ENCODE results near the gene PREX1.
A peak's percentile ranks its signal among the peaks of the same experiment; 100 is the strongest.

Gene PREX1

GRCh38 chr20:48749437-48749836 lies 78.4 kb downstream of the PREX1 start:
- Histone ChIP-seq H3K27me3 (ENCODE audit: insufficient read depth, insufficient read length) (no peaks in the 10 kb centered on the region), H3K4me1 (ENCODE audit: insufficient read depth, insufficient read length) (peaks cover 26% of the 10 kb centered on the region), H3K4me3 (ENCODE audit: insufficient read length, low read depth) (no peak overlapping the region), H3K36me3 (ENCODE audit: insufficient read depth, insufficient read length, low read length) (peaks cover 5% of the 10 kb centered on the region), H3K9me3 (ENCODE audit: insufficient read depth, low read length) (peaks cover 9% of the 10 kb centered on the region; the same call in 1 of the 2 replicates), H3K9ac (ENCODE audit: insufficient read length, low read depth) (no peak overlapping the region)
- DNase-seq (ENCODE audit: low read depth, low spot score): no peak
- no peak for TF ChIP-seq ZNF274 (IDR thresholded peaks at IDR 0.05; ENCODE audit: low read depth, low read length)
- TF ChIP-seq SUZ12 (IDR thresholded peaks at IDR 0.05; ENCODE audit: extremely low read depth, insufficient read depth, insufficient read length): no peak
- TF ChIP-seq YY1 (IDR thresholded peaks at IDR 0.05; ENCODE audit: insufficient read depth, insufficient read length): no peak

- no peak for TF ChIP-seq YY1 (IDR thresholded peaks at IDR 0.05; ENCODE audit: insufficient read depth, insufficient read length)
- no peak for TF ChIP-seq ZNF274 (IDR thresholded peaks at IDR 0.05; ENCODE audit: low read depth, low read length)
- TF ChIP-seq SUZ12 (IDR thresholded peaks at IDR 0.05; ENCODE audit: extremely low read depth, insufficient read depth, insufficient read length): no peak
- H3K36me3 ChIP-seq (ENCODE audit: insufficient read depth, insufficient read length, low read length): peaks cover 13% of the 10 kb centered on the region
- no peak overlapping the region for H3K9ac ChIP-seq (ENCODE audit: insufficient read length, low read depth)
- H3K27me3 ChIP-seq (ENCODE audit: insufficient read depth, insufficient read length): no peaks in the 10 kb centered on the region
- H3K9me3 ChIP-seq (ENCODE audit: insufficient read depth, low read length): peaks cover 9% of the 10 kb centered on the region; the same call in 1 of the 2 replicates
- DNase-seq (ENCODE audit: low read depth, low spot score): no peak
- peaks cover 26% of the 10 kb centered on the region for H3K4me1 ChIP-seq (ENCODE audit: insufficient read depth, insufficient read length)
- no peak overlapping the region for H3K4me3 ChIP-seq (ENCODE audit: insufficient read length, low read depth)
Observed at GRCh38 chr20:48748556-48748955, 79.2 kb downstream of the PREX1 start.

GRCh38 chr20:48747840-48748414 lies 79.9 kb downstream of the PREX1 start:
- H3K4me1 ChIP-seq (ENCODE audit: insufficient read depth, insufficient read length): peaks cover 26% of the 10 kb centered on the region
- no peak for TF ChIP-seq ZNF274 (IDR thresholded peaks at IDR 0.05; ENCODE audit: low read depth, low read length)
- no peak for TF ChIP-seq SUZ12 (IDR thresholded peaks at IDR 0.05; ENCODE audit: extremely low read depth, insufficient read depth, insufficient read length)
- no peak for TF ChIP-seq YY1 (IDR thresholded peaks at IDR 0.05; ENCODE audit: insufficient read depth, insufficient read length)
- H3K27me3 ChIP-seq (ENCODE audit: insufficient read depth, insufficient read length): no peaks in the 10 kb centered on the region
- H3K4me3 ChIP-seq (ENCODE audit: insufficient read length, low read depth): no peak overlapping the region
- H3K9ac ChIP-seq (ENCODE audit: insufficient read length, low read depth): peak overlapping the region; percentile 4
- DNase-seq (ENCODE audit: low read depth, low spot score): no peak
- peaks cover 9% of the 10 kb centered on the region; the same call in 1 of the 2 replicates for H3K9me3 ChIP-seq (ENCODE audit: insufficient read depth, low read length)
- H3K36me3 ChIP-seq (ENCODE audit: insufficient read depth, insufficient read length, low read length): peaks cover 14% of the 10 kb centered on the region

- DNase-seq (ENCODE audit: low read depth, low spot score): no peak
- H3K9ac ChIP-seq (ENCODE audit: insufficient read length, low read depth): no peak overlapping the region
- peaks cover 20% of the 10 kb centered on the region for H3K4me1 ChIP-seq (ENCODE audit: insufficient read depth, insufficient read length)
- H3K27me3 ChIP-seq (ENCODE audit: insufficient read depth, insufficient read length): no peaks in the 10 kb centered on the region
- H3K36me3 ChIP-seq (ENCODE audit: insufficient read depth, insufficient read length, low read length): peaks cover 14% of the 10 kb centered on the region
- TF ChIP-seq SUZ12 (IDR thresholded peaks at IDR 0.05; ENCODE audit: extremely low read depth, insufficient read depth, insufficient read length) (no peak), ZNF274 (IDR thresholded peaks at IDR 0.05; ENCODE audit: low read depth, low read length) (no peak), YY1 (IDR thresholded peaks at IDR 0.05; ENCODE audit: insufficient read depth, insufficient read length) (no peak)
- H3K4me3 ChIP-seq (ENCODE audit: insufficient read length, low read depth): no peak overlapping the region
- peaks cover 2% of the 10 kb centered on the region; the same call in 1 of the 2 replicates for H3K9me3 ChIP-seq (ENCODE audit: insufficient read depth, low read length)
Observed at GRCh38 chr20:48745330-48745729, 82.5 kb downstream of the PREX1 start.

GRCh38 chr20:48744515-48744914 lies 83.3 kb downstream of the PREX1 start:
- Histone ChIP-seq H3K9ac (ENCODE audit: insufficient read length, low read depth) (no peak overlapping the region), H3K4me3 (ENCODE audit: insufficient read length, low read depth) (no peak overlapping the region), H3K4me1 (ENCODE audit: insufficient read depth, insufficient read length) (peaks cover 25% of the 10 kb centered on the region), H3K27me3 (ENCODE audit: insufficient read depth, insufficient read length) (no peaks in the 10 kb centered on the region), H3K36me3 (ENCODE audit: insufficient read depth, insufficient read length, low read length) (peaks cover 14% of the 10 kb centered on the region), H3K9me3 (ENCODE audit: insufficient read depth, low read length) (no peaks in the 10 kb centered on the region)
- TF ChIP-seq YY1 (IDR thresholded peaks at IDR 0.05; ENCODE audit: insufficient read depth, insufficient read length) (no peak), ZNF274 (IDR thresholded peaks at IDR 0.05; ENCODE audit: low read depth, low read length) (no peak), SUZ12 (IDR thresholded peaks at IDR 0.05; ENCODE audit: extremely low read depth, insufficient read depth, insufficient read length) (no peak)
- no peak for DNase-seq (ENCODE audit: low read depth, low spot score)

- no peak for TF ChIP-seq ZNF274 (IDR thresholded peaks at IDR 0.05; ENCODE audit: low read depth, low read length)
- TF ChIP-seq YY1 (IDR thresholded peaks at IDR 0.05; ENCODE audit: insufficient read depth, insufficient read length): no peak
- TF ChIP-seq SUZ12 (IDR thresholded peaks at IDR 0.05; ENCODE audit: extremely low read depth, insufficient read depth, insufficient read length): no peak
- Histone ChIP-seq H3K4me3 (ENCODE audit: insufficient read length, low read depth) (no peak overlapping the region), H3K27me3 (ENCODE audit: insufficient read depth, insufficient read length) (no peaks in the 10 kb centered on the region), H3K9ac (ENCODE audit: insufficient read length, low read depth) (no peak overlapping the region), H3K4me1 (ENCODE audit: insufficient read depth, insufficient read length) (peaks cover 19% of the 10 kb centered on the region), H3K36me3 (ENCODE audit: insufficient read depth, insufficient read length, low read length) (peaks cover 14% of the 10 kb centered on the region), H3K9me3 (ENCODE audit: insufficient read depth, low read length) (no peaks in the 10 kb centered on the region)
- no peak for DNase-seq (ENCODE audit: low read depth, low spot score)
Observed at GRCh38 chr20:48743807-48744206, 84.0 kb downstream of the PREX1 start.

- no peak for DNase-seq (ENCODE audit: low read depth, low spot score)
- no peak overlapping the region for H3K9ac ChIP-seq (ENCODE audit: insufficient read length, low read depth)
- TF ChIP-seq SUZ12 (IDR thresholded peaks at IDR 0.05; ENCODE audit: extremely low read depth, insufficient read depth, insufficient read length): no peak
- TF ChIP-seq YY1 (IDR thresholded peaks at IDR 0.05; ENCODE audit: insufficient read depth, insufficient read length): no peak
- TF ChIP-seq ZNF274 (IDR thresholded peaks at IDR 0.05; ENCODE audit: low read depth, low read length): no peak
- H3K36me3 ChIP-seq (ENCODE audit: insufficient read depth, insufficient read length, low read length): peaks cover 14% of the 10 kb centered on the region
- H3K4me3 ChIP-seq (ENCODE audit: insufficient read length, low read depth): no peak overlapping the region
- H3K9me3 ChIP-seq (ENCODE audit: insufficient read depth, low read length): no peaks in the 10 kb centered on the region
- no peaks in the 10 kb centered on the region for H3K27me3 ChIP-seq (ENCODE audit: insufficient read depth, insufficient read length)
- H3K4me1 ChIP-seq (ENCODE audit: insufficient read depth, insufficient read length): peaks cover 18% of the 10 kb centered on the region
Observed at GRCh38 chr20:48742912-48743680, 84.7 kb downstream of the PREX1 start.

Data from NT2/D1 (cell line).